GM12878 (cell line): ENCODE measurements around the gene RUNDC3A. TPM values are rescaled to one million over a fixed set of nuclear protein-coding genes. Genes with fewer than 3 reads are reported as not detected.

Experiments
- CBFB ChIP-seq: IDR thresholded peaks from 2 replicates; pipeline ENCODE4 v1.6.1; 2016; ENCODE audit warnings: antibody characterized with exemption, low read depth
- MEF2A ChIP-seq: IDR thresholded peaks from 2 replicates; pipeline ENCODE4 v1.6.1; 2011; ENCODE audit warnings: low read depth, mild to moderate bottlenecking, low read length, moderate library complexity; ENCODE audit not compliant: insufficient read depth
- MYC ChIP-seq: IDR thresholded peaks from 2 replicates; pipeline ENCODE4 v1.6.1; 2011; ENCODE audit warnings: mild to moderate bottlenecking, low read length, moderate library complexity, inconsistent platforms; ENCODE audit not compliant: insufficient read depth, insufficient replicate concordance, insufficient read length, severe bottlenecking
- polyA plus RNA-seq, 11 experiments: library from polyadenylated mRNA; depleted of rRNA in 4 of 11; unstranded in 6 of 11; stranded (reverse) in 5 of 11; fragments of >200 nt; fragmentation: Nextera tagmentation in 4 of 11; fragmentation: Illumina TruSeq in 1 of 11; extraction: Ambion mirVana in 4 of 11; extraction: Trizol in 1 of 11; gene quantifications; 1 replicate in 1 of 11; 2 replicates in 10 of 11; pipeline versions ENCODE4 v1.2.1 to v1.2.3, GENCODE V29; 2011 to 2016; ENCODE audit warnings: inconsistent platforms in 2 of 11, missing spikeins in 2 of 11, low read depth in 1 of 11
- total RNA-seq, 4 experiments: library from RNA; depleted of rRNA in 3 of 4; stranded (reverse); fragments of >200 nt in 3 of 4; fragmentation: Illumina TruSeq in 1 of 4; extraction: Trizol in 1 of 4; gene quantifications; 2 replicates each; pipeline versions ENCODE4 v1.2.1 to v1.2.3, GENCODE V29; 2013 to 2021
- TF ChIP-seq, protein P1 (sequence below): fragments of 450-650 bp; IDR thresholded peaks from 2 replicates; pipeline ENCODE4 v1.6.1; 2017; ENCODE audit warnings: mild to moderate bottlenecking
- TF ChIP-seq, protein P2 (sequence below), 3 experiments: IDR thresholded peaks in 2 of 3; conservative IDR thresholded peaks in 1 of 3; 2 replicates each; pipeline ENCODE4 v1.5.1; 2011; ENCODE audit warnings: low read depth in 3 of 3, low read length in 3 of 3, mild to moderate bottlenecking in 3 of 3, control low read depth in 2 of 3, moderate library complexity in 2 of 3, inconsistent platforms in 1 of 3, mixed read lengths in 1 of 3; ENCODE audit not compliant: control insufficient read depth in 2 of 3, insufficient read depth in 1 of 3; ENCODE audit errors: extremely low read depth in 1 of 3

Gene RUNDC3A
- total and polyA plus RNA-seq, 10 of the 15 experiments (the other 5 are each of a cell fraction or from before 2014, with no cell fraction given) = 0.07 to 0.17 TPM; not detected in 8

DNA sequence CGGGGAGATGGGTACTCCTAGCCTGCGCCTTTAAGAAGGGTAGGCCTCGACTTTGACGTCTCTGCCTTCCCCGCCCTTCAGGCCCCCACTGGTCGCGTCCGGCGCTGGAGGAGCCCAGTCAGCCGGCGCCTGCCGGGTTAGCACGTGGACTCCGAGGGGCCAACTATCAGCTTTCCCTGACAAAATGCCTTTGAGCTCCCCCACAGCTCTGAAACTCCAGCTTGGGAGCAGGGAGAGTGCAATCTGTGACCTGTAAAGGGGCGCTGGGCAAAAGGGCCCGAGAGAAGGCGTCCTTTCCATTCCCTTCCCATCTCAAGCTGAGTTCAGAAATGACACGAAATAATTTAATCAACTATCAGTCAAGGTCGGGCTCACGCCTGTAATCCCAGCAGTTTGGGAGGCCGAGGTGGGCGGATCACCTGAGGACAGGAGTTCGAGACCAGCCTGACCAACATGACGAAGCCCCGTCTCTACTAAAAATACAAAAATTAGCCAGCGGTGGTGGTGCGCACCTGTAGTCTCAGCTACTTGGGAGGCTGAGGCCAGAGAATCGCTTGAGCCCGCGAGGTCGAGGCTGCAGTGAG lies 18.6 kb downstream of the RUNDC3A start (continued):
- TF ChIP-seq, protein P1, sequence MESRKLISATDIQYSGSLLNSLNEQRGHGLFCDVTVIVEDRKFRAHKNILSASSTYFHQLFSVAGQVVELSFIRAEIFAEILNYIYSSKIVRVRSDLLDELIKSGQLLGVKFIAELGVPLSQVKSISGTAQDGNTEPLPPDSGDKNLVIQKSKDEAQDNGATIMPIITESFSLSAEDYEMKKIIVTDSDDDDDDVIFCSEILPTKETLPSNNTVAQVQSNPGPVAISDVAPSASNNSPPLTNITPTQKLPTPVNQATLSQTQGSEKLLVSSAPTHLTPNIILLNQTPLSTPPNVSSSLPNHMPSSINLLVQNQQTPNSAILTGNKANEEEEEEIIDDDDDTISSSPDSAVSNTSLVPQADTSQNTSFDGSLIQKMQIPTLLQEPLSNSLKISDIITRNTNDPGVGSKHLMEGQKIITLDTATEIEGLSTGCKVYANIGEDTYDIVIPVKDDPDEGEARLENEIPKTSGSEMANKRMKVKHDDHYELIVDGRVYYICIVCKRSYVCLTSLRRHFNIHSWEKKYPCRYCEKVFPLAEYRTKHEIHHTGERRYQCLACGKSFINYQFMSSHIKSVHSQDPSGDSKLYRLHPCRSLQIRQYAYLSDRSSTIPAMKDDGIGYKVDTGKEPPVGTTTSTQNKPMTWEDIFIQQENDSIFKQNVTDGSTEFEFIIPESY = no peak
- peak; percentile 29 for TF ChIP-seq MYC
- TF ChIP-seq CBFB = 0 out of 2 replicates have a peak, but pooled peaks have one; percentile 30
- TF ChIP-seq, protein P2, sequence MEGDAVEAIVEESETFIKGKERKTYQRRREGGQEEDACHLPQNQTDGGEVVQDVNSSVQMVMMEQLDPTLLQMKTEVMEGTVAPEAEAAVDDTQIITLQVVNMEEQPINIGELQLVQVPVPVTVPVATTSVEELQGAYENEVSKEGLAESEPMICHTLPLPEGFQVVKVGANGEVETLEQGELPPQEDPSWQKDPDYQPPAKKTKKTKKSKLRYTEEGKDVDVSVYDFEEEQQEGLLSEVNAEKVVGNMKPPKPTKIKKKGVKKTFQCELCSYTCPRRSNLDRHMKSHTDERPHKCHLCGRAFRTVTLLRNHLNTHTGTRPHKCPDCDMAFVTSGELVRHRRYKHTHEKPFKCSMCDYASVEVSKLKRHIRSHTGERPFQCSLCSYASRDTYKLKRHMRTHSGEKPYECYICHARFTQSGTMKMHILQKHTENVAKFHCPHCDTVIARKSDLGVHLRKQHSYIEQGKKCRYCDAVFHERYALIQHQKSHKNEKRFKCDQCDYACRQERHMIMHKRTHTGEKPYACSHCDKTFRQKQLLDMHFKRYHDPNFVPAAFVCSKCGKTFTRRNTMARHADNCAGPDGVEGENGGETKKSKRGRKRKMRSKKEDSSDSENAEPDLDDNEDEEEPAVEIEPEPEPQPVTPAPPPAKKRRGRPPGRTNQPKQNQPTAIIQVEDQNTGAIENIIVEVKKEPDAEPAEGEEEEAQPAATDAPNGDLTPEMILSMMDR (IDR thresholded peaks at IDR 0.05 in 2 of 3, conservative IDR thresholded peaks at IDR 0.05 in 1 of 3; ENCODE audit: control insufficient read depth in 2 of 3, extremely low read depth in 1 of 3, insufficient read depth in 1 of 3, low read depth in 3 of 3, low read length in 3 of 3) = no peak
- no peak for TF ChIP-seq MEF2A
- TF ChIP-seq, all 136 proteins: peak for 39
